HCT116 (cell line): Measurements from ENCODE around the gene NABP2.
"Not testable (repeated sequence)": the region's sequence is repeated elsewhere in the genome, so short reads cannot be mapped to it uniquely, and the experiment has no call there.

Experiments used
- CTCF ChIP-seq, 3 experiments: fragments of 200-600 bp in 1 of 3; sonication (generic) in 1 of 3; IDR thresholded peaks in 2 of 3; conservative IDR thresholded peaks in 1 of 3; 2 replicates each; pipeline ENCODE4 v1.5.1; 2012 to 2017; ENCODE audit warnings: low read depth in 2 of 3, low read length in 2 of 3, antibody characterized with exemption in 1 of 3, borderline replicate concordance in 1 of 3, control low read depth in 1 of 3, mild to moderate bottlenecking in 1 of 3, mixed read lengths in 1 of 3, mixed run types in 1 of 3, moderate library complexity in 1 of 3; ENCODE audit not compliant: insufficient read depth in 1 of 3
- POLR2A ChIP-seq: IDR thresholded peaks from 2 replicates; pipeline ENCODE4 v1.7.0; 2011; ENCODE audit warnings: borderline replicate concordance; ENCODE audit not compliant: insufficient read depth, insufficient read length; ENCODE audit errors: extremely low read depth

- TF ChIP-seq CTCF (IDR thresholded peaks at IDR 0.05 in 2 of 3, conservative IDR thresholded peaks at IDR 0.05 in 1 of 3; ENCODE audit: borderline replicate concordance in 1 of 3, insufficient read depth in 1 of 3, low read depth in 2 of 3, low read length in 2 of 3); POLR2A: not testable (repeated sequence)
These were observed 48.3 kb downstream of the NABP2 start for GRCh38 chr12:56272468-56272867.
